ENCODE results near the gene CIROP.

DNA sequence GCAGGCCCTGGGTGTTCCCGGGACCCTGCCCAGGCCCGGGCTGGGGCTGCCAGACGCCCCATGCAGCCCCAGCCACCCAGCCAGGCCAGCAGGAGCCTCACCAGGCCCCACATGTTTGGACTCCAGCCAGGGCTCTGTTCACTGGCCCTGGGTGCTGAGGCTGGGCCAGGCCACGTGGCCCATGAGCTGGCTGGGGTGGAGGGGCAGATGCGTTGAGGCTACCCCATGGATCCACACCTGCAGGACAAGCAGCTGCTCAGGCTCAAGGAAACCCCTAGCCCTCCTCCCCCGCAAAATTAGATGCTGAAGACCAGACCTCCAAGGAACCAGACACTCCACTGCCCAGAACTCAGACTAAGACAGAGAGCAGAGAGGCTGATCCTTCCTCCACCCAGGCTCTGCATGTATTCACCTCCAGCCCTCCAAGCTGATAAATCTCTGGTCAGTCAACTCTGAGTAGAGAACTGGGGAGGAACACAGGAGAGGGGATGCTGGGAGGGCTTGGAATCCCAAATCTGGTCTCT is 49.1 kb downstream of the CIROP start:
- TF ChIP-seq, protein P1, sequence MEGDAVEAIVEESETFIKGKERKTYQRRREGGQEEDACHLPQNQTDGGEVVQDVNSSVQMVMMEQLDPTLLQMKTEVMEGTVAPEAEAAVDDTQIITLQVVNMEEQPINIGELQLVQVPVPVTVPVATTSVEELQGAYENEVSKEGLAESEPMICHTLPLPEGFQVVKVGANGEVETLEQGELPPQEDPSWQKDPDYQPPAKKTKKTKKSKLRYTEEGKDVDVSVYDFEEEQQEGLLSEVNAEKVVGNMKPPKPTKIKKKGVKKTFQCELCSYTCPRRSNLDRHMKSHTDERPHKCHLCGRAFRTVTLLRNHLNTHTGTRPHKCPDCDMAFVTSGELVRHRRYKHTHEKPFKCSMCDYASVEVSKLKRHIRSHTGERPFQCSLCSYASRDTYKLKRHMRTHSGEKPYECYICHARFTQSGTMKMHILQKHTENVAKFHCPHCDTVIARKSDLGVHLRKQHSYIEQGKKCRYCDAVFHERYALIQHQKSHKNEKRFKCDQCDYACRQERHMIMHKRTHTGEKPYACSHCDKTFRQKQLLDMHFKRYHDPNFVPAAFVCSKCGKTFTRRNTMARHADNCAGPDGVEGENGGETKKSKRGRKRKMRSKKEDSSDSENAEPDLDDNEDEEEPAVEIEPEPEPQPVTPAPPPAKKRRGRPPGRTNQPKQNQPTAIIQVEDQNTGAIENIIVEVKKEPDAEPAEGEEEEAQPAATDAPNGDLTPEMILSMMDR (IDR thresholded peaks at IDR 0.05): no peak
- TF ChIP-seq POLR2A (IDR thresholded peaks at IDR 0.05): no peak

Data from heart left ventricle (tissue), 13 donors.